Keratinocyte (primary cell): ENCODE data around the gene BCL2L1.

ENCODE experiments used
- EZH2 ChIP-seq: IDR thresholded peaks from one replicate; pipeline ENCODE4 v1.6.1; 2012; ENCODE audit warnings: inconsistent platforms, mild to moderate bottlenecking, low read length, moderate library complexity
- TF ChIP-seq, protein P1 (sequence below), 3 experiments: IDR thresholded peaks in 1 of 3; conservative IDR thresholded peaks in 1 of 3; optimal IDR thresholded peaks in 1 of 3; 2 replicates in 2 of 3; 3 replicates in 1 of 3; pipeline versions ENCODE3 to v1.5.1; 2011; ENCODE audit warnings: low read length in 3 of 3, mild to moderate bottlenecking in 3 of 3, moderate library complexity in 2 of 3, control low read depth in 1 of 3, inconsistent platforms in 1 of 3; ENCODE audit not compliant: insufficient read depth in 2 of 3; ENCODE audit errors: extremely low read depth in 1 of 3

- TF ChIP-seq, protein P1, sequence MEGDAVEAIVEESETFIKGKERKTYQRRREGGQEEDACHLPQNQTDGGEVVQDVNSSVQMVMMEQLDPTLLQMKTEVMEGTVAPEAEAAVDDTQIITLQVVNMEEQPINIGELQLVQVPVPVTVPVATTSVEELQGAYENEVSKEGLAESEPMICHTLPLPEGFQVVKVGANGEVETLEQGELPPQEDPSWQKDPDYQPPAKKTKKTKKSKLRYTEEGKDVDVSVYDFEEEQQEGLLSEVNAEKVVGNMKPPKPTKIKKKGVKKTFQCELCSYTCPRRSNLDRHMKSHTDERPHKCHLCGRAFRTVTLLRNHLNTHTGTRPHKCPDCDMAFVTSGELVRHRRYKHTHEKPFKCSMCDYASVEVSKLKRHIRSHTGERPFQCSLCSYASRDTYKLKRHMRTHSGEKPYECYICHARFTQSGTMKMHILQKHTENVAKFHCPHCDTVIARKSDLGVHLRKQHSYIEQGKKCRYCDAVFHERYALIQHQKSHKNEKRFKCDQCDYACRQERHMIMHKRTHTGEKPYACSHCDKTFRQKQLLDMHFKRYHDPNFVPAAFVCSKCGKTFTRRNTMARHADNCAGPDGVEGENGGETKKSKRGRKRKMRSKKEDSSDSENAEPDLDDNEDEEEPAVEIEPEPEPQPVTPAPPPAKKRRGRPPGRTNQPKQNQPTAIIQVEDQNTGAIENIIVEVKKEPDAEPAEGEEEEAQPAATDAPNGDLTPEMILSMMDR (optimal IDR thresholded peaks at IDR 0.05 in 1 of 3, IDR thresholded peaks at IDR 0.05 in 1 of 3, conservative IDR thresholded peaks at IDR 0.05 in 1 of 3; ENCODE audit: extremely low read depth in 1 of 3, insufficient read depth in 2 of 3, low read length in 3 of 3): no peak
- TF ChIP-seq EZH2: no peak
These were observed 34.6 kb upstream of the BCL2L1 start for GRCh38 chr20:31757254-31757653.
